ENCODE data around the gene FAM43B. TPM values are rescaled to one million over a fixed set of nuclear protein-coding genes. Genes with fewer than 3 reads are reported as not detected.

Gene FAM43B
- total RNA-seq, 1 donor from 2014 or later: 0.75 TPM

DNA sequence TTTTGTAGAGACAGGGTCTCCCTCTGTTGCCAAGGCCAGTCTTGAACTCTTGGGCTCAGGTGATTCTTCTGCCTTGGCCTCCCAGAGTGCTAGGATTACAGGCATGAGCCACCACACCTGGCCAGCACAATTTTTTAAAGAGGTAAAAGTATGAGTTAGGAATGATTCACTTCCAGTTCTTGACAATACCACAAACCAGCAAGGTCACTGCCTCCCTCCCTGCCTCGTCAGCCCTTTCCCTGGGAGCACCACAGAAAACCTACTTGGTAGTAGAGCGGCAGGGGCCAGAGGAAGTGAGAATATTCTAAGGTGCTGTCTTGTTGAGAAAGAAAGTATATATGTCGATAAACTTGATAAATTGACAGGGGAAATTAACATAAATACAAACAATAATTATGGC, 25.7 kb downstream of the FAM43B start:
- Mint-ChIP-seq H3K9me3 (no peaks in the 10 kb centered on the region), H3K4me3 (no peak overlapping the region), H3K27me3 (ENCODE audit: low read depth) (peaks cover 32% of the 10 kb centered on the region), H3K36me3 (ENCODE audit: low read depth) (no peaks in the 10 kb centered on the region), H3K4me1 (no peaks in the 10 kb centered on the region), H3K27ac (ENCODE audit: unreplicated experiment) (no peak overlapping the region)
- TF ChIP-seq CTCF (conservative IDR thresholded peaks at IDR 0.05): no peak
- no peak for DNase-seq (ENCODE audit: low read depth, low spot score)

GRCh38 chr1:20578721-20579395, 26.5 kb downstream of the FAM43B start:
- no peak for TF ChIP-seq CTCF (conservative IDR thresholded peaks at IDR 0.05)
- Mint-ChIP-seq H3K27me3 (ENCODE audit: low read depth) (peaks cover 27% of the 10 kb centered on the region), H3K27ac (ENCODE audit: unreplicated experiment) (no peak overlapping the region), H3K4me1 (no peaks in the 10 kb centered on the region), H3K36me3 (ENCODE audit: low read depth) (no peaks in the 10 kb centered on the region), H3K9me3 (no peaks in the 10 kb centered on the region), H3K4me3 (no peak overlapping the region)
- no peak for DNase-seq (ENCODE audit: low read depth, low spot score)

- Mint-ChIP-seq H3K4me1 (no peaks in the 10 kb centered on the region), H3K27ac (ENCODE audit: unreplicated experiment) (no peak overlapping the region), H3K4me3 (no peak overlapping the region), H3K27me3 (ENCODE audit: low read depth) (peaks cover 50% of the 10 kb centered on the region), H3K9me3 (no peaks in the 10 kb centered on the region), H3K36me3 (ENCODE audit: low read depth) (no peaks in the 10 kb centered on the region)
- DNase-seq (ENCODE audit: low read depth, low spot score): no peak
- TF ChIP-seq CTCF (conservative IDR thresholded peaks at IDR 0.05): no peak
Measured at GRCh38 chr1:20584890-20585289, 32.5 kb downstream of the FAM43B start.

GRCh38 chr1:20586953-20587660, 34.7 kb downstream of the FAM43B start:
- Mint-ChIP-seq H3K36me3 (ENCODE audit: low read depth) (no peaks in the 10 kb centered on the region), H3K27ac (ENCODE audit: unreplicated experiment) (no peak overlapping the region), H3K4me3 (no peak overlapping the region), H3K9me3 (no peaks in the 10 kb centered on the region), H3K27me3 (ENCODE audit: low read depth) (peaks cover 66% of the 10 kb centered on the region), H3K4me1 (no peaks in the 10 kb centered on the region)
- no peak for TF ChIP-seq CTCF (conservative IDR thresholded peaks at IDR 0.05)
- DNase-seq (ENCODE audit: low read depth, low spot score): no peak

DNA sequence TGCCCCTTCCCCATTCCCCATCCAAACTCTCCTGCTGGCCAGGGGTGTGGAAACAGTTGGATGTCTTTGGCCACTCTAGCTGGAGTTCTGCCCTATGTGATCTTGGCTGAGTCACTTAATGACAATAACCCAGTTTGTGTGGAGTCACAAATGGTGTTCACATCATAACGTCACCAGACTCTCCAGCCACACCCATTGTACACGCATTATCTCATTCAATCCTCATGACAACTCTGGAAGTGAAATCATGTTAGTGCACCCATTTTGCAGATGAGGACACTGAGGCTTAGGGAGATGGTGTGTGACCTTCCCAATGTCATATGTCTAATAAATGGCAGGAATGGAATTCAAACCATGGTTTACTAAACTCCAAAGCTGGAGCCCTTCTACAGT, 35.3 kb downstream of the FAM43B start:
- Mint-ChIP-seq H3K4me1 (no peaks in the 10 kb centered on the region), H3K4me3 (no peak overlapping the region), H3K27ac (ENCODE audit: unreplicated experiment) (no peak overlapping the region), H3K36me3 (ENCODE audit: low read depth) (no peaks in the 10 kb centered on the region), H3K9me3 (no peaks in the 10 kb centered on the region), H3K27me3 (ENCODE audit: low read depth) (peaks cover 71% of the 10 kb centered on the region)
- TF ChIP-seq CTCF (conservative IDR thresholded peaks at IDR 0.05): no peak
- no peak for DNase-seq (ENCODE audit: low read depth, low spot score)
